Non-pigmented ciliary epithelial cell (primary cell): ENCODE data around the gene CTNNA3.

Source experiments
- DNase-seq: peaks from one replicate; pipeline ENCODE4 v3.0.0-alpha.2; 2010; ENCODE audit warnings: low read depth

The CTNNA3 gene

DNA sequence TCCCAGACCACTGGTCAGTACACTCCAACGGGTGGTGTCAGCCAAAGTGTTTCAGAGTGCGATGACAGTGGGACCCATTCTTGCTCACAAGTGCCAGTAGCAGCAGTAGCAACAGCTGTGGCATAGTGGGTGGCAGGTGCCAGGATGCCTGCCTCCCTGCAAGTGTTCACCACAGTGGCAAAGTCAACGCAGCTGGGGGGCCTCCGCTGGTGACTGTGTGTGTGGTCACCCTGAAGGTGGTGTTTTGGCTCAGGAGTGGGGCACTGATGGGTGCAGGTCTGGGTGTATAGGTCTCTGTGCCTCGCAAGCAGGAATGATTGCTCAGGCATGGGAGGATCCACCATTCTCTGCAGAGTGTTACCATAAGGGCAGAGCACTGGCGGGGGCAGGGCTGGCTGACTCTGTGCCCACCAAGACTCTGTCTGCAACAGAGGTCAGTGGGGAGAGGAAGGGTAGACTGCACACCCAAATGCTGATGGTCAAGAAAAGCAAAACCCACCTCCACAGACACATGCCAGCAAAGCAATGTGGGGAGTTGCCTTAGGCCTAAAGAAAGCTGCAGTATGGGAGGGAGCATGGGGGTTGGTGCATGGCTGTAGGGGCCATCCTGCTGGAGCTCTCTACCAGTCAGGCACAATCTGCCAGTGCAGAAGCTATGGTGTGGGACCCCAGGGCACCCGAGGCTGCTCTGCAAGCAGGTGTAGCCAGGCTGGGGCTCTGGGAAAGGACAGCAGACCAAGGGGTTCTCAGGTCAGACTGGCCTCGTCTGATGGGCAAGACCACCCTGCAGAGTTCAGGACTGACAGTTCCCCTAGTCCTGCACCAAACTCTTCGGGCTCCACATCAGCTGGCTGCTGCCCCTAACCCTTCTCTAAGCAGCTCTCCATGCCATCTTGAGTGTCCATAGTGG is 368.1 kb downstream of the CTNNA3 start:
- DNase-seq = no peak

DNA sequence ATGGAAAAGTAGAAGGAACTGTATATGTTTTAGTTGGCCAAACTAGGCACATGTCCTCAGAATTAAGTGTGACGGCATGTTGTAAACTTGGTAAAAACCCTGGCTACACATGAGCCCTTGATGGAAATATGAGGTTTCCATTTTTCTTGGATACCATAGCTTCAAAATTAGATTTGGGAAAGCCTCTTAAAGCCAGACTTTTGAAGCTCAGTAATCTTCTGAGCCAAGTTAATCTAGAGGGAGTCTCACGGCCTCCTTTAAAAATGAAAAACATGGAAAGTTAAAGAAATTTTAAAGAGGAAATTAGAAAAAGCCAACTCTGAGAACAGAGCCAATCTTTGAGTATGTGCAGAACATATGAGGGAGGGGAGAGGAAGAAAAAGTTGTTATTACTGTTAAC is 376.0 kb downstream of the CTNNA3 start:
- DNase-seq = no peak

- DNase-seq = no peak
These were observed 387.1 kb downstream of the CTNNA3 start for GRCh38 chr10:67308912-67309311.

GRCh38 chr10:67306588-67307205 is 389.3 kb downstream of the CTNNA3 start:
- DNase-seq = no peak

GRCh38 chr10:67302701-67303100 is 393.3 kb downstream of the CTNNA3 start:
- DNase-seq = no peak

DNA sequence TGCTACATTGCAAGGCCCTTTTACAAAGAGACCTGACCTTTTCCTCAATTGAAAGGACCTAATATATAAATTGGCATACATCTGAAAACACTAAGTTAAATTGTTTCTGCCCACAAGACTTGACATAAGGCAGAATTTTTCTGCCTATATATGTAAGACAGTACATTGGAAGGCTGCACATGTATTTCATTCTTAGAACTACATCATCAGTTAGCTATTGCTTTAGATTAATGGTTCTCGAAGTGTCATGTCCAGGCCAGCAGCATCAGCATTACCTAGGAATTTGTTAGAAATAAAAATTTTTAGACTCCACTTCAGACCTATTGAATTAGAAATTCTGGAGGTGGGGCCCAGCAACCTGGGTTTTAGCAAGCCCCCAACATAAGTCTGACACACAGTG is 396.2 kb downstream of the CTNNA3 start:
- no peak for DNase-seq

GRCh38 chr10:67297637-67298181 is 398.3 kb downstream of the CTNNA3 start:
- DNase-seq = no peak

DNA sequence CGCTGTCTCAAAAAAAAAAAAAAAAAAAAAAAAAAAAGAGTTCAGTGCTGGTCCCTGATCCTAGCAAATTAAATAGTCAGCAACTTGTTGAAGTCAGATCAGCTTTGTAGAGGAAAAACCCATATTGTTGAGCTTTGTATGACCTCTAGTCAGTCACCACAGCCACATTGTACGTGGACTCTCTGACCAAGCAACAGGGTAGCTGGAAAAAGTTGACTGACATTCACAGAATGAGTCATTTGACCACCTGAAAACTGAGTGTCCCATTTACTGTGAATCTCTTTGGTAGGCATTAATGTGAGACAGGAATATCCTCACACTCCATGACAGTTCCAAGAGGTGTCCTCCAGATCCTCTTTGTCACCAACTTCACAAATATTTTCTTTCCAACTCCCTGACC is 399.1 kb downstream of the CTNNA3 start:
- no peak for DNase-seq

GRCh38 chr10:67288688-67289410 is 407.1 kb downstream of the CTNNA3 start:
- no peak for DNase-seq

GRCh38 chr10:67284589-67284988 is 411.4 kb downstream of the CTNNA3 start:
- DNase-seq = no peak

DNA sequence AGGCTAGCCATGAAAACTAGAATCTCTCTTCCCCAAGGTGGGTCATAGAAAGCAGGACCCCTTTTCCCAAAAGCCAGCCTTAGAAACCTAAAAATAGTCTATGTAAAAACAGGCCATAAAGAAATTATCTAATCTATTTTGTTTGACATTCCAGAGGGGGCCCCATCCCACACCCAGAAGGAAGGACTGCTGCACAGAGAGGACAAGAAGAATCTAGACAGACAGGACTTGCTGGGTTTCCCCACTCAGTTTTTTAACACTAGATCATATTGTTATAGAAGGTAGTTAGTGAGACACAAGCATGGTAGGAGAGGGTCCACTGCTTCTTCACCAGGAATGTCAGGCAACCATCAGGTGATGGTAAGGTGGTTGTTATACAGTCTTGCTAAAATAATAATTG is 413.1 kb downstream of the CTNNA3 start:
- DNase-seq = no peak

DNA sequence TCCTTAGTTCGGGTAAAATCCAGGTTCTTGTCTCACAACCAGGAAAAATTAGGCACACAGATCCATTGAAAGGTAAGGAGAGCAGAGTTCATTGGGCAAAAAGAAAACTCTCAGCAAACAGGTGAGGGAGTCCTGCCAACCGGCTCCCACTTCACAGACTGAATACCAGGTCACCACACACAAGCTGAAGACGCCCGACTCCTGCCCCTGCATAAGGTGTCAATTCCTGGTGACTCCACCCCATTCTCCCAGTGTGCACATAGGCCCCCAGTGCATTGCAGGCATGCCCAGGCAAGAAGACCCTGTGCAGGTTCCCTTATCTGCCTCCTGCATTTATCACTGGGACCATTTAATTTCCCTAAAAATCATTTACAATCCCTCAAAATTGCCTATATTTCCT is 415.6 kb downstream of the CTNNA3 start:
- DNase-seq = no peak

DNA sequence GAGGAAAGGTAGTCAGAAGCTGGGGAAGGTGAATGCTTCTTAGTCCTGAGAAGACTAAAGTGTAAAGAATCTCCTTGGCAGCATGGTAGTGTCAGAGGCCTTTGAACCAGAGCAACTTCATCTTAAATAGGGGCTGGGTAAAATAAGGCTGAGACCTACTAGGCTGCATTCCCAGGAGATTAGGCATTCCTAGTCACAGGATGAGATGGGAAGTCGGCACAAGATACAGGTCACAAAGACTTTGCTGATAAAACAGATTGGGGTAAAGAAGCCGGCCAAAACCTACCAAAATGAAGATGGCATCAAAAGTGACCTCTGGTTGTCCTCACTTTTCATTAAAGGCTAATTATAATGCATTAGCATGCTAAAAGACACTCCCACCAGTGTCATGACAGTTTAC is 418.6 kb downstream of the CTNNA3 start:
- DNase-seq = no peak

- DNase-seq = no peak
These were observed 426.2 kb downstream of the CTNNA3 start for GRCh38 chr10:67269828-67270227.

GRCh38 chr10:67268146-67268545 is 427.8 kb downstream of the CTNNA3 start:
- DNase-seq = no peak

GRCh38 chr10:67262675-67263074 is 433.3 kb downstream of the CTNNA3 start:
- DNase-seq = no peak

DNA sequence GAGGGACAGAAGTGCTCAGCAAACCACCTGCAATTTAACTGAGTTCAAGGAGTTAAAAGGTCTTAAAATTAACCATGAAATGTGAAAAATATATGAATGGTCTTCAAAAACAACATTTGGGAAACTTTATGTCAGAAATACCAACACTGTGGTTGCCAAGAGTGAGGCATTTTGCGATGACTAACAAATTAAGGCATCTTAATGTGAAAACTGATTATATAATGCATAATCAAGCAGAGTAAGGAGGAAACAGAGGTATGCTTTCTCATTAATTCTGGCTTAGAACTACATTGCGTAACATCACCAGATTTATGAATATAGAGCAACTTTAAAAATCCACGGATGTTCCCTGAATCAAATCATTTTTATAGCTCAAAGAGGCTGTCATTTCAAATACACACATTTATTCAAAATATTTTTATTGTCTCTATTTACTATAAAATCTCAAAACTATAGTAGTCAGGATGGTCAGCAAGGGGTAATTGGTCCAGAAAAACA is 434.6 kb downstream of the CTNNA3 start:
- no peak for DNase-seq

GRCh38 chr10:67259319-67259929 is 436.6 kb downstream of the CTNNA3 start:
- no peak for DNase-seq

GRCh38 chr10:67257427-67258144 is 438.4 kb downstream of the CTNNA3 start:
- no peak for DNase-seq

DNA sequence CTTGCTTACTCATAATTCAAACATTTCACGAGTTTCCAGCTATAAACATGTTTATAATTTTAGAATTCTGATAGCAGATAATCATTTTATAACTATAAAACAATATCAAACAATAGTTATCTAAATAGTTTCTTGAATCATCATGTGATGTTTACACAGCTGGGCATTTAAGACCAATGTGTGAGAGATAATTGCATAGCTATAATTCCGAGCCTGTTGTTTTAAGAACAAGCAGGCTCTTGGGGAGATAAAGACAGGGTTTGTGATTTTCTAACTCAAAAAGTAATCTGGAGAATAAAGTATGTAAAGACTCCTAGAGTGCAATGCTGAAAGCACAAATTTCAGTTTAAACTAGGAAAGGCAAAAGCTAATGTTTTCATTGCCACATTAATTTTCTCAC is 439.0 kb downstream of the CTNNA3 start:
- DNase-seq = no peak

- no peak for DNase-seq
These were observed 445.3 kb downstream of the CTNNA3 start for GRCh38 chr10:67250686-67251085.
